Stimulated activated CD8-positive, alpha-beta memory T cell treated with anti-CD3 and anti-CD28 coated beads, Interleukin-12 subunit alpha, Interleukin-12 subunit beta, amount 100 ng/mL, for 4 hours (primary cell): ENCODE results near the gene ITGA1.
"Not testable (repeated sequence)": the region's sequence is repeated elsewhere in the genome, so short reads cannot be mapped to it uniquely, and the experiment has no call there.

ENCODE experiments used
- DNase-seq: peaks from one replicate; pipeline ENCODE4 v3.0.0-alpha.2; 2020; ENCODE audit warnings: low read depth

The ITGA1 gene

GRCh38 chr5:52787600-52788504 is at the start of gene ITGA1, which contains the start of gene PELO:
ITGA1 (plus strand) TSS chr5:52787916; CDS start chr5:52788354, 438 bp downstream.
PELO (plus strand) TSS chr5:52787916; CDS start chr5:52800395, 12,479 bp downstream.
- peak; percentile 21 for DNase-seq

GRCh38 chr5:52738095-52738506 is 49.6 kb upstream of the ITGA1 start:
- no peak for DNase-seq

- DNase-seq = no peak
These were observed 47.7 kb upstream of the ITGA1 start for GRCh38 chr5:52740007-52740406.

- no peak for DNase-seq
These were observed 44.7 kb upstream of the ITGA1 start for GRCh38 chr5:52743012-52743411.

GRCh38 chr5:52743529-52743928 is 44.2 kb upstream of the ITGA1 start:
- no peak for DNase-seq

- peak; percentile 3 for DNase-seq
These were observed 43.7 kb upstream of the ITGA1 start for GRCh38 chr5:52743970-52744369.

- not testable (repeated sequence) for DNase-seq
These were observed 42.8 kb upstream of the ITGA1 start for GRCh38 chr5:52744867-52745458.

- no peak for DNase-seq
These were observed 41.2 kb upstream of the ITGA1 start for GRCh38 chr5:52746539-52746938.

GRCh38 chr5:52748590-52748989 is 39.1 kb upstream of the ITGA1 start:
- no peak for DNase-seq

- no peak for DNase-seq
These were observed 38.0 kb upstream of the ITGA1 start for GRCh38 chr5:52749666-52750065.

GRCh38 chr5:52751137-52751536 is 36.6 kb upstream of the ITGA1 start:
- no peak for DNase-seq

GRCh38 chr5:52754051-52754450 is 33.7 kb upstream of the ITGA1 start:
- no peak for DNase-seq

GRCh38 chr5:52757527-52757926 is 30.2 kb upstream of the ITGA1 start:
- no peak for DNase-seq

- no peak for DNase-seq
These were observed 29.7 kb upstream of the ITGA1 start for GRCh38 chr5:52758014-52758413.

- no peak for DNase-seq
These were observed 28.4 kb upstream of the ITGA1 start for GRCh38 chr5:52759331-52759730.

GRCh38 chr5:52760695-52761366 is 26.9 kb upstream of the ITGA1 start:
- no peak for DNase-seq

GRCh38 chr5:52767217-52767743 is 20.4 kb upstream of the ITGA1 start:
- no peak for DNase-seq

GRCh38 chr5:52767766-52768480 is 19.8 kb upstream of the ITGA1 start:
- DNase-seq = no peak

- DNase-seq = no peak
These were observed 18.7 kb upstream of the ITGA1 start for GRCh38 chr5:52769061-52769460.

GRCh38 chr5:52770287-52770939 is 17.3 kb upstream of the ITGA1 start:
- DNase-seq = no peak

GRCh38 chr5:52771343-52772039 is 16.2 kb upstream of the ITGA1 start:
- no peak for DNase-seq
